NCI-H69 (cell line): ENCODE data around the gene CCDC32.

Source experiments
- DNase-seq: peaks from one replicate; lab custom pipeline; 2025; lab: John Stamatoyannopoulos, UW

CCDC32 gene

DNA sequence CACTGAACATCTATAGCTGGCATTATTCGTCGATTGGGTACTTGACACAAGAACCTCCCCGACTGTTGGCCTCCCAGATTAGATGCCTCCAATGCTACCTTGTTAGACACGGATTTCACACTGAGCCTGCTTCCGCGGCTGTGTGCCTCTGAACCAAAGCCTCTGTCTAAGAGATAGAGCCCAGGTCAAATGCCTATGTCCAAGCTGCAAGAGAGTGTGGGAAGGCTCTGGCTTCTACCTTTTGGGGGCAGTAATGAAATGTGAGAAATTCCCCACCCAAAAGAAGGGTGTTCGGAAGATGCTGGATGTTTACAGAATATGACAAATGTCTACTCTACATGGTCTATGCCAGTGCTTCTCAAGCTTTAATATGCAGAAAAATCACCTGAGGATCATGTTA is 2.3 kb upstream of the CCDC32 start:
- peak; percentile 51 for DNase-seq

DNA sequence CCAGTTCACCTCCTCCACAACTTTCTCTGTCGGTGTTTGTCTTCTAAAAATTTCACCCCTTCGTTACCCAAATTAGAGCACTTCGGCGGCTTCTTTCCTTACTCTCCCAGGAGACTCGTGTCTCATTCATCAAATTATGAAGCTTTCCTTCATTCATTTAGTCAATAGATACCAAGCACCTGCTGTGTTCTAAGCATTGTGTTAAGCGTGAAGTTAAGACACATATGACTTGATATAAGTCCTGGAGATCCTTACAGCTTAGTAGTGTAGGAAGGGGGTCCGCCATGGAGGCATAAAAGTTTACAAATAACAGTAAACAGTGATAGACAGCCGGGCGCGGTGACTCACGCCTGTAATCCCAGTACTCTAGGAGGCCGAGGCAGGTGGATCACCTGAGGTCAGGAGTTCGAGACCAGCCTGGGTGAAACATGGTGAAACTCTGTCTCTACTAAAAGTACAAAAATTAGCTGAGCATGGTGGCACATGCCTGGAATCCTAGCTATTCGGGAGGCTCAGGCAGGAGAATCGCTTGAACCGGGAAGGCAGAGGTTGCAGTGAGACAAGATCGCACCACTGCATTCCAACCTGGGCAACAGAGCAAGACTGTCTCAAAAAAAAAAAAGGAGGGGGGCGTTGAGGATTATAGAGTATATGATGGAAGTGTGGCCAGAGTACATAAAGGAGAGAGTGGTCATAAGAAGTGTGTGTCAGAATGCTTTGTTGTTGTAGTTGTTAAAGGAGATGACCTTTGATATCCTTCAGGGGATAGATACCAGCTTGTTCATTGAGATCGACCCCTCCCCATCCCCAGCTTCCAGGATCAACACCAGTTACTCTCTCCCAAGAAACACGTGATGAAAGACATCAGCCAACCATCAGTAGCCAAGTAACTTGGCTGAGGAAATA is 744 bp upstream of the CCDC32 start:
- peak; percentile 84 for DNase-seq

DNA sequence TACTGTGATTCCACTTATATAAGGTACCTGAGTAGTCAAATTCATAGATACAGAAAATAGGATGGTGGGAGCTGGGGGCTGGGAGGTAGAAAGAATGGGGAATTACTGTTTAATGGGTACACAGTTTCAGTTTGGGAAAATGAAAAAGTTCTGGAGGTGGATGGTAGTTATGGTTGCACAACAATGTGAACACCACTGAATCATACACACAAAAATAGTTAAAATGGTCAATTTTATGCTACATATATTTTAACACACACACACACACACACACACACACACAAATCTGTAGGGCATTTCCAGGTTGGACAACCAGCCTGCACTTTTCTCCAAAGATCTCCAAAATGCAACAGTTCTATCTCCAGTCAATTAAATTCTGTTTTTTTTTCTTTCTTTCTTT is 1.4 kb downstream of the CCDC32 start:
- DNase-seq: no peak

- peak; percentile 10 for DNase-seq
Measured at GRCh38 chr15:40562691-40563090, 2.2 kb downstream of the CCDC32 start.

DNA sequence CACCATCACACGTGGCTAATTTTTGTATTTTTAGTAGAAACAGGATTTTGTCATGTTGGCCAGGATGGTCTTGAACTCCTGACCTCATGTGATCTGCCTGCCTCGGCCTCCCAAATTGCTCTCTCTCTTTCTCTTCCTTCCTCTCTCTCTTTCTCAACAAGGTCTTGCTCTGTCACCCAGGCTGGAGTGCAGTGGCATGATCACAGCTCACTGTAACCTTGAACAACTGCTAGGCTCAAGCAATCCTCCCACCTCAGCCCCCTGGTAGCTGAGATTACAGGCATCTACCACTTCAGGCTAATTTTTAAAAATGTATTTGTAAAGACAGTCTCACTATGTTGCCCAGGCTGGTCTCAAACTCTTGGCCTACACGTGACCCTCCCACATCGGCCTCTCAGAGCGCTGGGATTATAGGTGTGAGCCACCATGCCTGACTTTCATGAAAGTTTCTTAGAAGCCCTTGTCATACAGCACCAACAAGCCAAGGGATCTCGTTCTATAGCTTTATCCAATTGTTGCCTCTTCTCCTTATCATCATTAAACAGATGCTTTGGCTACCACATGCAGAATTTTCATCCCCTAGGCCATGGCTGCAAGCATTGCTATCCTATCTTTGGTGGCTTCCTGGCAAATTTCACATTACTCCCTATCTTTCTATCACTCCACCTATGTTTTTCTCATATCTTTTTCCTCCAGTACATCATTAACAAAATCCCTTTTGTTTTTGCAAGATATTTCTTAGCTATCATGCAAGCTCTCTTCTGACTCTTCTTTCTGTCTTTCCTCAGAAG is 5.7 kb downstream of the CCDC32 start:
- DNase-seq: no peak

- no peak for DNase-seq
Measured at GRCh38 chr15:40555876-40556275, 9.0 kb downstream of the CCDC32 start.

GRCh38 chr15:40554161-40554525 is 10.7 kb downstream of the CCDC32 start:
- DNase-seq: peak; percentile 96

GRCh38 chr15:40550341-40551037 is 14.4 kb downstream of the CCDC32 start:
- DNase-seq: no peak

GRCh38 chr15:40549894-40550293 is 14.9 kb downstream of the CCDC32 start:
- DNase-seq: no peak

DNA sequence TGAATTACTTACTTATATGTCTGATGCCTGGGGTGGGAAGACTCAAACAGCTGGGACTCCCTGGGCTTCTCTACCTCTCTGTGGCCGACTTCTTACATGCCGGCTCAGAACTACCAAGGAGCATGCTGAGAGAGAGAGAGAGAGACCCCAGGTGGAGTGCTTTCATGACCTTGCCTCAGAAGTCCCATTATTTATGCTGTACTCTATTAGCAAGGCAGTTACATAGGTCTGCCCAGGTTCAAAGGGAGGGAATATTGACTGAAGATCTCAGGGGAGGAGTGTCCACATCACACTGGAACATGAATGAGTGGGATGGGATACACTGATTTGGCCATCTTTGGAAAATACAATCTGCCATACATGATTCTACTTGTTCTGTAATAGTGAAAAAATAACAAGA is 16.2 kb downstream of the CCDC32 start:
- no peak for DNase-seq

DNA sequence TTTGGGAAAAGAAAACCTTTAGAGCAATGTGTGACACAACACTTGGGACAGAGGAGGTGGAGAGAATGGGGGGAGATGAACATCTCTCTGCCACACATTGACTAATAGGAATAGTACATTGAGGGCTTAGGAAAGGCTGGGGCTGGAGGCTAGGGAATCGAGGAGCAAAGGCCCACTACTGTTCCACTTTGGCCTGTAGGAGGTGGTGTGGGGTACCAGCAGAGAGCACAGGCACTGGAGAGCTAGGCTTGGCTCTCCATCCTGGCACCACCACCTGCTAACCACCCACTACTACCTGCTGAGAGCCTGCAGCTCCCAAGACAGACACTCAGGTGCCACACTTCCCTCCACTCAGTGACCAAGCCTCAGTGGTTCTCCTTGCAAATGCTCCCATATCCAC is 19.4 kb downstream of the CCDC32 start:
- peak; percentile 58 for DNase-seq

DNA sequence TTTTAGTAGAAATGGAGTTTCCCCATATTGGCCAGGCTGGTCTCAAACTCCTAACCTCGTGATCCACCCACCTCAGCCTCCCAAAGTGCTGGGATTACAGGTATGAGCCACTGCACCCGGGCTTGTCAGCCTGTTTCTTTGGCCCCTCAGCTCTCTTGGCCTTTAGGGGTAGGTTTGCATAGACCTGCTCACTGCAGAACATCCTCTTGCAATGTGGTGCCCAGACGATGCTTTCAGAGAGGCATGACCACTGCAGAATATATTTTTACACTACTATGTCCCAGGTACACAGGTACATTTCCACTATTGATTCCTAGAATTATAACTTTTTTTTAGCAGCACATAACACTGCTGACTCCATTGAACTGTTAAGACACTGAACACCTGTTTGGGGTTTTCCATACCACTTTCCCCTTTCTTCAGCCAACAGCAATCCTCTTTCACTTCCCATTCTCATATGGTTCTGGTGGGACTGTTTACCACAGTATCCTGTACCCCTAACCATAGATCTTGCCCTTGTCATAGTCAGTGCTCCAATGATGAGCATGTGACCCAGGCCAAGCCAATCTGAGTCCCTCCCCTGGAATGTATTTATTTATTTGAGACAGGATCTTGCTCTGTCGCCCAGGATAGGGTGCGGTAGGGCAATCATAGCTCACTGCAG is 21.1 kb downstream of the CCDC32 start:
- no peak for DNase-seq

GRCh38 chr15:40543082-40543481 is 21.8 kb downstream of the CCDC32 start:
- DNase-seq: no peak

GRCh38 chr15:40538976-40539375 is 25.9 kb downstream of the CCDC32 start:
- no peak for DNase-seq

GRCh38 chr15:40536501-40536900 is 28.3 kb downstream of the CCDC32 start:
- no peak for DNase-seq

DNA sequence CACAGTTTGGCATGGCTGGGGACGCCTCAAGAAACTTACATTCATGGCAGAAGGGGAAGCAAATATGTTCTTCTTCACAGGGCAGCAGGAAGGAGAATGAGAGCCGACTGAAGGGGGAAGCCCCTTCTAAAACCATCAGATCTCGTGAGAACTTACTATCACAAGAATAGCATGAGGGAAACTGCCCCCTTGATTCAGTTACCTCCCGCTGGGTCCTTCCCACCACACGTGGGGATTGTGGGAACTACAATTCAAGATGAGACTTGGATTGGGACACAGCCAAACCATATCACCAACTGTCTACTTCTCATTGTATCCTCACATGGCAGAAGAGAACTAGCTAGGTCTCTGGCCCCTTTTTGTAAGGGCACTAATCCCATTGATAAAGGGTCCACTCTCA is 30.5 kb downstream of the CCDC32 start:
- DNase-seq: no peak

- DNase-seq: no peak
Measured at GRCh38 chr15:40533763-40534364, 31.0 kb downstream of the CCDC32 start.

DNA sequence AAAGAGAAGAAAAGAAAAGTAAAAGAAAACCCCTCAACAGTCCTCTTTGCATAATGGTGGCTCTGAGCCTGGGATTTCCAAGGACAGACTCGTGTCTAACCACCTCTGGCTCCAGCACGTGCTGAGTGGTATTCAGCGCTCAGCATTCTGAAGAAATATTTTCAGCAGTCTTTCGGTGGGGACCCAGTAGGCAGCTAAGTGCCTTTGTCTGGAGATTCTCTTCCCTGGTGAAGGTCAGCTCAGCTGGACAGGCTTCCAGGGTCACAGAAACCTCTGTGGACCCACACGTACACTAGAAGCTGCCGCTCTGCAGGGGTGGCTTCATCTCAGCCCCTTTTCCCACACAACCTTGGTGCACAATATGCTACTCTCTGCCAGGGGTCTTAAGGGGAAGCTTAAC is 36.0 kb downstream of the CCDC32 start:
- DNase-seq: no peak

GRCh38 chr15:40525855-40526254 is 39.0 kb downstream of the CCDC32 start:
- no peak for DNase-seq

GRCh38 chr15:40523611-40524010 is 41.2 kb downstream of the CCDC32 start:
- no peak for DNase-seq

DNA sequence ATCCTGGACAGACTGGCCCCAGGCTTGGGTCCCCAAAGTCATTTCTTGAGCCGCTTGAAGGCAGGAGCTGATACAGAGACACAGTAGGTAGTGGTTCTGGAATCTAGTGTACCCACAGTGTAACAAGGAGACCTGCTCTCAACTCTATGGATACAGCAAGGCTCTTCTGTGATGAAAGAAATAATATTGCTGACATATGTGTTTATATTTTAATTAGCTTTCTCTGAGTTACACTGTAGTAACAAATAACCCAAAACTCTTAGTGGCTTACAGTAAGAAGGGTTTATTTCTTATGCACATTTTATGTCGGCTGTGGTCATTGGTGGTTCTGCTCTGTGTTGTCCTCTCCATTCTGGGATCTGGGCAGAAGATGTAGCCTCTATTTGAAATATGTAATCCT is 48.5 kb downstream of the CCDC32 start:
- DNase-seq: no peak

DNA sequence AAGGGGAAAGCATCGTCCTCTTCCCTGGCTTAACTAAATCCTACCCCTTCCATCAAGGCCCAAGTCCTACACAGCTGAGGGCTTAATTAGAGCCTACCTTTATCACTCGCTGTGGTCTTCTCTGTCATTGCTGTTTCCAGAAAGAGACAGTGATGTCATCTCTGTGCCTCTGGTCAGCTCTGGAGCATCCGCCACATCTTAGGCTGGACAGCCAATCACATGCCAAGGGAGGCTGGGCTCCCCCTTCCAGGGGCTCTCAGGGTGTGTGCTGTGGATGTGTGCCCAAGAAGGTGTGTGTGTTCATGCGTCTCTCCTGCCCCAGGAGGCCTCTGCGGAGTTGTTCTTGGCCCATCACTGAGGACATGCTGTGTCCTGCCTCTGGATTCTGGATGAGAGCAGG is 51.2 kb downstream of the CCDC32 start:
- DNase-seq: no peak
